ENCODE results near the gene NPDC1.

NPDC1 gene

DNA sequence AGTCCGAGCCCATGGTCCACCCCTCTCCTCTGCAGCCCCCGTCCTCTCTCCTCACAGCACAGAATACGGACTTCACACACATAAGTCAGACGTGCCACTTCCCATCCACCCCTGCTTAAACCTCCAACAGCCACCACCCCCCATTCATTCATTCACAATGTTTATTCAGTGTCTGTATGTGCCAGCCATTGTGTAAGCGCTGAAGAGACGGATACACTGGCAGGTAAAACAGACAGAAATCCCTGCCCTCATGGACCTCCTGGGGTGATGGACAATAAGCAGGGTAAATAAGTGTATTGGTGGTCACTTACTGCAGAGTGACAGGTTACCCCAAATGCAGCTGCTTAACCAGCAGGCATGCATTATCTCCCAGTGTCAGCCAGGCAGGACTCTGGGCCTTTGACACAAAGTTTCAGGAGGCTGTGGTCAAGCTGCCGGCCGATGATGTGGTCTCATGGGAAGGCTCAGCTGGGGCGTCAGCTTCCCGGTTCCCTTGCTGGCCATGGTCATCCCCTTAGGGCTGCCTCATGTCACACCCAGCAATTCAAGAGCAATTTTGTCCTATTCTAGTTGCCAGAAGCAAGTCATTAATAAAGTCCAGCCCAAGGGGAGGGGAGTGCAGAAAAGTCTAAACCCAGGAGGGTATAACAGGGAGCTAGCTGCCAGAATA is 55.6 kb downstream of the NPDC1 start:
- DNase-seq, result no peak

All from activated effector memory CD4-positive, alpha-beta T cell treated with anti-CD3 and anti-CD28 coated beads, Interleukin-2, amount 50 U/mL, for 16 hours (primary cell).